GM19351 (cell line): ENCODE data around the gene PARD3.

ENCODE experiments used
- ATAC-seq: cut with Tn5 transposase; IDR thresholded peaks from one replicate; pipeline ENCODE4 v1.9.1; 2021; ENCODE audit warnings: mild to moderate bottlenecking, moderate library complexity; ENCODE audit not compliant: unreplicated experiment

PARD3 gene

DNA sequence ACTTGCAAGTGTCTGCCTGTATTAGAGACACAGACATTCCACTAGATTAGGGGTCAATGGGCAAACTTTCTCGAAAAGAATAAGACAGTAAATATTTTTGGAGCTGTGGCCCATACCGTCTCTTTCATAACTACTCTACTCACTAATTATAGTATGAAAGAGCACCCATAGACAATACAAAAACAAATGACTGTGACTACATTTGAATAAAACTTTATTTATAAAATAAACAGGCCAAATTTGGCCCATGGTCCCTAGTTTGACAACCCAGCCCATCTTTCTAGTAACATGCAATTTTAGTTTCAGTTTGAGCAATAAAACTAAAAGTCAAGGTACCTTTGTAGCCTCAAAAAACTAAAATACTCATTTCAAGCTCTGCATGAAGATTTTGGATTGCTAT is 294.6 kb downstream of the PARD3 start:
- no peak for ATAC-seq

DNA sequence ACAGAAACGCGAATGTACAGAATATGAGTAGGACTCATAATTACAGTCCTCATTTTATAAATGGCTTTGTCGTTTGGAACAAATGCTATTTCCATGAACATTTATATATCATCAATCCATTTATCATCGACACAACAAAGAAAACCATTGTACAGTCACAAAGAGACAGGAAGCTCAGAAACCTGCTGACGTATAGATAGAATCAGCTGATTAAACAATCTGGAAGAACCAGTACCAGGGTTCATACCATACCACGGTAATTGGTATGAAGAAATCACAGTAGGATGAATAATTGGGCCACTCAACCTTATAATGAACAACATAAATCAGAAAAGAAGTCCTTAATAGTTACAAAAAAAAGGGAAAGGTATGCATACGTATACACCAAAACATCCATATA is 295.0 kb downstream of the PARD3 start:
- no peak for ATAC-seq

GRCh38 chr10:34514290-34514689 is 300.8 kb downstream of the PARD3 start:
- no peak for ATAC-seq

DNA sequence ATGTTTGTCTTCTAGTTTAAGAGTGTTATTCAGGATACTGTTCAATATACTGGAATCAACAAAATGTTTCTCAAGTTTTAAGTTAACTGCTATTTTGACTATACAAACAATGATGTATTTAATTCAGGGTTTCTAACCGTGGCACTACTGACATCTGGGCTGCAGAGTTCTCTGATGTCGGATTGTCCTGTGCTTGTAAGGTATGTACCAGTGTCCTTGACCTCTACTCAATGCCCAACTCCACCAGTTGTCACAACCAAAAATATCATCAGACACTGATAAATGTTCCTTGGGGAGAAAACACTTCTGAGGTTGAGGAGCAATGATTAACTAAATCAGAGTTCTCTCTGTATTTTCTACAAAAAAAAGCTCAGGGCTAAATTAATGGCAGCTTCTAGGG is 301.5 kb downstream of the PARD3 start:
- no peak for ATAC-seq

DNA sequence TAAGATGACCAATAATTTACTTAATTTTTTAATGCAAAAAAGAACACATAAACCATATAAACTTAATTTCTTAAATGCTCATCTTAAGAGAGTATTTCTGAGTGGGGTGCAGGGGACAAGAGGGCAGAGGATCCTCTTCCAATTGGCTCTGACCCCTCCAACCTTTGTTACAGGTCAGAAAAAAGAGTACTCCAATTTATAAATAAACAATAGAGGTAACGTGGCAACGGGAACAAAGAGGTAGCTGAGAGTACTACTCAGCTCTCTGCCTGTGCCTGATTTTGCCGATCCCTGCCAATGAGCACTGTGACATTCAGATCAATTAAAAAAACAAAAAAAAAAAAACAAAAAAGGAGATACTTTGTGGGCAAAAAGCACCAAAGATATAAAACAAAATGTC is 307.9 kb downstream of the PARD3 start:
- no peak for ATAC-seq

DNA sequence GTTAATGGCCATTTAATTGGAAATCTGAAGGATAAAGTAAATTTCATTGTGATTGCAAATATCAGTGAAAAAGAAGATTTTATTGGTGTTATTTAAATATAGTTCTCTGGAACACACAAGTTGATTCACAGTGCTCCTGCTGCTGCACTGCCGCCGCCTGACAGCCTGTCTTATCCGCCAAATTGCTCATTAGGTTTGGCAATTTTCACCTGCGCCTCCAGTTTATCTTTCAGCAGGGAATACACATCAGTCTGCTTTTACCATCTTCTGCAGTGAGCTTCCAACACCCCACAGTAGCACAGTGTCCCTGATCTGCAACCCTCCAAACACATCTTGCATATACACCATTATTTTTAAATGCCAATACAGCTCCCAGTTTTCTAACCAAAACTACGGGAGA is 308.3 kb downstream of the PARD3 start:
- no peak for ATAC-seq

DNA sequence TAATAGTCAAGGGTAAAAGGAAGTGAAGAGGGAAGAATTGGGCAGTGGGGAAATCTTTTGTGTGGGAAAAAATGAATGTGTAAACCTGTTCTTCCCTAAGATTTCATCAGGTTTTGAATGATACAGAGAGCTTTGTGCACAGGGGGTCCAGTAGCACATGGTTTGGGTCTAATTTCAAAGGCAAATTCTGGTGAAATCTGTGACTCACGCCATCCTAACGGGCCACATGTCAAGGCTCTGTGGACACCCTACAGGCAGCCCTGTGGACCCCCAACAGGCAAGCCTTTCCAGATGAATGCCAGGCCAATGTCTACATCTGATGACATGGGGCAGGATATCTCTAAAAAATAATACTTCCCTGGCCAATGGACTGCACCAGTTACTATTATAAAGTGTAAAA is 309.8 kb downstream of the PARD3 start:
- no peak for ATAC-seq

- ATAC-seq, result no peak
Observed at GRCh38 chr10:34504534-34504933, 310.6 kb downstream of the PARD3 start.

DNA sequence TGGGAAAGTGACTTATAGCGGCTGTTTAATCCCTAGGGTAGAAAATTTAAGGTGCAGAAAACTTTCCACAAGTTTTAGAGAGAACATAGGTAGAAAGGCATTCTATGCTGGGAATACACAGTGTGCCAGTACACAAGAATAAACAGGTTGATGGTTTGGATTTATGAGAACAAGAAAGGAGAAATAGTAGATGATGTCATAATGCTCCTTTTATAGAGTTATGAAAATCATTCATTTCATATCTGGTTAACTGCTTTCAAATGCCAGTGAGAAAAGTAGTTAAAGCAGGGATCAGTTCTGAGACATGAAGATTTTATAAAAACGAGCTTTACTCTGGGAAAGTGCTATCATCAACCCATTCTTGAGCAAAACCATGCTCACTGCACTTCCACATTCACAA is 311.4 kb downstream of the PARD3 start:
- no peak for ATAC-seq

- ATAC-seq, result no peak
Observed at GRCh38 chr10:34499612-34500279, 315.4 kb downstream of the PARD3 start.

- no peak for ATAC-seq
Observed at GRCh38 chr10:34498821-34499220, 316.3 kb downstream of the PARD3 start.

- no peak for ATAC-seq
Observed at GRCh38 chr10:34495938-34496337, 319.2 kb downstream of the PARD3 start.

- ATAC-seq, result no peak
Observed at GRCh38 chr10:34494012-34494411, 321.1 kb downstream of the PARD3 start.

DNA sequence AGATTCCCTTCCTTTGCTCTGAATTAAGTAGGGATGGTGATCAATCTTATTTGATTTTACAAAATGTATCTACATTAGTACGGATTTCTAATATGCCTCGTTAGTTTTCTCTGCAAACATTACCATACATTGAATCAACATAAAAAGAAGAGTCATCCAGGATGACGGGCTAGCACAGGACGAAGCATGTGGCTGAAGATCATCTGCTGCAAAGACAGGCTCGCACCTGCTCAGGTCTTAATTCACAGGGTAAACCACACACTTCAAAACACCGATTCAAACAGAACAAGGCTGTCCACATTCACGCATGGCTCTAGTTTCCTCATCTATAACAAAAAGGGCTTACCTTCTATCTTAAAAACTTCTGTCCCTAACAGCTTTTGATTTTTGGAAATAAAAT is 323.0 kb downstream of the PARD3 start:
- ATAC-seq, result no peak

GRCh38 chr10:34491678-34492077 is 323.4 kb downstream of the PARD3 start:
- no peak for ATAC-seq

GRCh38 chr10:34489973-34490745 is 324.9 kb downstream of the PARD3 start:
- ATAC-seq, result no peak

GRCh38 chr10:34489411-34489810 is 325.7 kb downstream of the PARD3 start:
- ATAC-seq, result no peak

- no peak for ATAC-seq
Observed at GRCh38 chr10:34488476-34489130, 326.5 kb downstream of the PARD3 start.

GRCh38 chr10:34486008-34486407 is 329.1 kb downstream of the PARD3 start:
- no peak for ATAC-seq

GRCh38 chr10:34484164-34484563 is 330.9 kb downstream of the PARD3 start:
- no peak for ATAC-seq

- ATAC-seq, result no peak
Observed at GRCh38 chr10:34480345-34480744, 334.8 kb downstream of the PARD3 start.

DNA sequence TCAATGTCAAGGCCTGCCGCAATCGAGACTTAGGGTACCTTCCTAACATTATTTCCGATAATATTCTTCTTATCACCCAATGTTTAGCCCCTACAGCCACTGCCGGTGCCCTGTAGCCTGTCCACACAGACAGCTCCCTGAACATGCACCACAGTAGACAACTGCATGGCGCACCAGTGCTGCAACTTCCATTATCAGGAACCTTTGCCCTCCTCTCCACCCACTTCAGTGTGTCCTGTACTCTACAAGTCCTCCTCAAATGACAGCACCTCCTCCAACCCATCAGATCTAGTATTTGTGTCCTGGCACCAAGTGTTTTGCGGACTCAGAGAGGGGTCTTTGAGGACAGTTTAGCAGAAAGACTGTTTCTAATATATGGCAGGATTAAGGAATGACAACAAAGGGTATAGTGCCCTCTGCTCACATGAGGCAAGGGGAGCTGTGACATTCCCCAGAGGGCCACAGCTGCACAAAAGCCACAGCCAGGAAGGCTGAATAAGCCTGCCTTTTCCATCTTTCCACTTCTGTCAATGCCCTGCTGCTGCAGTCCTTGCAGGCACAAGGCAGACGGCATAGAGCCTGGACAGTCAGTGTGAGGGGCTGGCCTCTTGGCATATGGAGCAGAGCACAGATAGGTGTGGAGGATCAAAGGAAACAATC is 335.4 kb downstream of the PARD3 start:
- no peak for ATAC-seq
